Measurements from ENCODE around the gene BANF2.

The BANF2 gene

GRCh38 chr20:17701826-17702225, 2.1 kb downstream of the BANF2 start:
- Histone ChIP-seq H3K27ac (ENCODE audit: low read length) (no peak overlapping the region), H3K27me3 (ENCODE audit: insufficient read depth, low read length, poor library complexity) (peaks cover 18% of the 10 kb centered on the region)
- TF ChIP-seq CTCF (IDR thresholded peaks at IDR 0.05; ENCODE audit: borderline replicate concordance, extremely low read depth, low read length, poor library complexity, severe bottlenecking) (no peak), EZH2 (IDR thresholded peaks at IDR 0.05; ENCODE audit: borderline replicate concordance, low read depth, low read length, severe bottlenecking) (no peak)

GRCh38 chr20:17704589-17705317, 5.0 kb downstream of the BANF2 start:
- no peaks in the 10 kb centered on the region for H3K4me1 ChIP-seq (ENCODE audit: insufficient read depth, low read length)
- DNase-seq (no peak), ATAC-seq (ENCODE audit: insufficient read depth, low read depth) (no peak)
- H3K27ac ChIP-seq (ENCODE audit: low read length), result no peak overlapping the region
- H4K20me1 ChIP-seq (ENCODE audit: insufficient read depth, low read length), result no peaks in the 10 kb centered on the region
- peaks cover 28% of the 10 kb centered on the region for H3K27me3 ChIP-seq (ENCODE audit: insufficient read depth, low read length, poor library complexity)
- H3K9ac ChIP-seq (ENCODE audit: low read depth, low read length), result no peak overlapping the region
- H3K9me3 ChIP-seq (ENCODE audit: insufficient read depth, low read length, severe bottlenecking), result no peaks in the 10 kb centered on the region
- H2AFZ ChIP-seq (ENCODE audit: low read depth, low read length), result no peak overlapping the region
- TF ChIP-seq EZH2 (IDR thresholded peaks at IDR 0.05; ENCODE audit: borderline replicate concordance, low read depth, low read length, severe bottlenecking), result no peak
- TF ChIP-seq CTCF (IDR thresholded peaks at IDR 0.05; ENCODE audit: borderline replicate concordance, extremely low read depth, low read length, poor library complexity, severe bottlenecking), result no peak
- H3K4me2 ChIP-seq (ENCODE audit: insufficient read depth, low read length), result no peak overlapping the region
- no peak overlapping the region for H3K4me3 ChIP-seq (ENCODE audit: low read depth in 1 of 2, low read length in 2 of 2)
- H3K79me2 ChIP-seq (ENCODE audit: insufficient read depth, low read length), result no peaks in the 10 kb centered on the region
- no peaks in the 10 kb centered on the region for H3K36me3 ChIP-seq (ENCODE audit: insufficient read depth, low read length)

More at GRCh38 chr20:17701826-17702225, 2.1 kb downstream of the BANF2 start:
- Histone ChIP-seq H3K4me2 (ENCODE audit: insufficient read depth, low read length) (no peak overlapping the region), H3K36me3 (ENCODE audit: insufficient read depth, low read length) (no peaks in the 10 kb centered on the region), H3K9ac (ENCODE audit: low read depth, low read length) (no peak overlapping the region), H3K9me3 (ENCODE audit: insufficient read depth, low read length, severe bottlenecking) (no peaks in the 10 kb centered on the region), H4K20me1 (ENCODE audit: insufficient read depth, low read length) (no peaks in the 10 kb centered on the region), H2AFZ (ENCODE audit: low read depth, low read length) (no peak overlapping the region), H3K4me3 (ENCODE audit: low read depth in 1 of 2, low read length in 2 of 2) (no peak overlapping the region), H3K4me1 (ENCODE audit: insufficient read depth, low read length) (no peaks in the 10 kb centered on the region), H3K79me2 (ENCODE audit: insufficient read depth, low read length) (no peaks in the 10 kb centered on the region)
- ATAC-seq (ENCODE audit: insufficient read depth, low read depth), result no peak
- DNase-seq, result no peak

DNA sequence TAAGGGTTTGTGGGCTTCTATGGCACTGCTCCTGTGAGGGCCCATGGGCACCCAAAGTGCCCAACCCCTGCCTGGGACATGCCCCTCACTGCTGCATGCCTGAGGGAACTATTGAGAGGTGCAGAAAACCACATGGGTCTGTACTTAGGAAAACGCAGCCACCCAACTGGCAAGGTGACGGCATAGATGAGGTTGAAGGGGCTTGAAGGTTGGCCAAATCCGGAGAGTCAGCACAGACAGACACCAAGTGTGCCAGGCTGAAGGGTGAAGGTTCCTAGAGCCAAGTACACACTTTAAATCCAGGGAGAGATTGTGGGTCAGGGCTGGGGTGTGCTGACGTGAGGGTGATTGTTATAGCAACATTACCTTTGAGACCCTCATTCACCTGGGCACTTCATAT, 6.2 kb downstream of the BANF2 start:
- Histone ChIP-seq H3K27ac (ENCODE audit: low read length) (no peak overlapping the region), H3K4me2 (ENCODE audit: insufficient read depth, low read length) (no peak overlapping the region), H3K27me3 (ENCODE audit: insufficient read depth, low read length, poor library complexity) (peaks cover 22% of the 10 kb centered on the region), H3K9ac (ENCODE audit: low read depth, low read length) (no peak overlapping the region), H3K4me1 (ENCODE audit: insufficient read depth, low read length) (no peaks in the 10 kb centered on the region), H3K4me3 (ENCODE audit: low read depth in 1 of 2, low read length in 2 of 2) (no peak overlapping the region), H4K20me1 (ENCODE audit: insufficient read depth, low read length) (no peaks in the 10 kb centered on the region), H3K9me3 (ENCODE audit: insufficient read depth, low read length, severe bottlenecking) (no peaks in the 10 kb centered on the region), H3K79me2 (ENCODE audit: insufficient read depth, low read length) (no peaks in the 10 kb centered on the region), H2AFZ (ENCODE audit: low read depth, low read length) (no peak overlapping the region), H3K36me3 (ENCODE audit: insufficient read depth, low read length) (no peaks in the 10 kb centered on the region)
- DNase-seq, result no peak
- TF ChIP-seq EZH2 (IDR thresholded peaks at IDR 0.05; ENCODE audit: borderline replicate concordance, low read depth, low read length, severe bottlenecking), result no peak
- TF ChIP-seq CTCF (IDR thresholded peaks at IDR 0.05; ENCODE audit: borderline replicate concordance, extremely low read depth, low read length, poor library complexity, severe bottlenecking), result no peak
- no peak for ATAC-seq (ENCODE audit: insufficient read depth, low read depth)
